Natural killer cell treated with Interleukin-12 subunit alpha and Interleukin-12 subunit beta and Interleukin-15 and Interleukin-18, amount 100 ng/mL, for 72 hours (primary cell): ENCODE data around the gene TRIM29. TPM values are rescaled to one million over a fixed set of nuclear protein-coding genes. Genes with fewer than 3 reads are reported as not detected.
A peak's percentile ranks its signal among the peaks of the same experiment; 100 is the strongest.
"Not testable (repeated sequence)": the region's sequence is repeated elsewhere in the genome, so short reads cannot be mapped to it uniquely, and the experiment has no call there.

Experiments used
- ATAC-seq, 2 donors: fragments of 150-1000 bp; cut with Tn5 transposase in 1 of 2; sonication (Bioruptor Pico), chemical (Tn5 transposase) in 1 of 2; 2 replicates each; pipeline ENCODE4 v1.10.0; 2021
- DNase-seq: peaks from one replicate; pipeline ENCODE4 v3.0.0; 2022; ENCODE audit warnings: low spot score
- H3K27ac Mint-ChIP-seq, 2 donors: 1 replicate in 1 of 2; 2 replicates in 1 of 2; pipeline ENCODE4 v1.8.0; 2022; ENCODE audit warnings: mixed read lengths in 2 of 2, mild to moderate bottlenecking in 1 of 2, moderate library complexity in 1 of 2
- H3K27me3 Mint-ChIP-seq, 2 donors: 1 replicate in 1 of 2; 2 replicates in 1 of 2; pipeline ENCODE4 v1.8.0; 2022; ENCODE audit warnings: mixed read lengths in 2 of 2
- H3K36me3 Mint-ChIP-seq: one replicate; pipeline ENCODE4 v1.8.0; 2022; ENCODE audit warnings: mixed read lengths
- H3K4me1 Mint-ChIP-seq, 2 donors: 1 replicate in 1 of 2; 2 replicates in 1 of 2; pipeline ENCODE4 v1.8.0; 2022; ENCODE audit warnings: low read depth in 2 of 2, mixed read lengths in 2 of 2, mild to moderate bottlenecking in 1 of 2
- H3K4me3 Mint-ChIP-seq: one replicate; pipeline ENCODE4 v1.8.0; 2022; ENCODE audit warnings: mixed read lengths
- H3K9me3 Mint-ChIP-seq: 2 replicates; pipeline ENCODE4 v1.8.0; 2022; ENCODE audit warnings: mixed read lengths
- total RNA-seq, 2 donors: library from RNA; stranded (reverse); gene quantifications; one replicate each; pipeline ENCODE4 v1.2.3, GENCODE V29; 2022

Gene TRIM29
- total RNA-seq, 2 donors from 2014 or later = not detected

- not testable (repeated sequence) for H3K9me3 Mint-ChIP-seq, ATAC-seq, H3K4me3 Mint-ChIP-seq, H3K36me3 Mint-ChIP-seq, DNase-seq, H3K27ac Mint-ChIP-seq, H3K4me1 Mint-ChIP-seq
- peaks cover 19 to 24% of the 10 kb centered on the region in 2 donors for H3K27me3 Mint-ChIP-seq
Observed at GRCh38 chr11:120180063-120180462, 42.1 kb upstream of the TRIM29 start.

- Mint-ChIP-seq H3K4me1 (no peaks in the 10 kb centered on the region), H3K9me3 (no peaks in the 10 kb centered on the region), H3K27ac (no peak overlapping the region), H3K27me3 (peaks cover 24 to 28% of the 10 kb centered on the region in 2 donors), H3K4me3 (no peak overlapping the region), H3K36me3 (no peaks in the 10 kb centered on the region)
- no peak for ATAC-seq
- no peak for DNase-seq
Observed at GRCh38 chr11:120179057-120179672, 41.3 kb upstream of the TRIM29 start.

GRCh38 chr11:120178561-120179056 lies 40.7 kb upstream of the TRIM29 start:
- H3K4me3 Mint-ChIP-seq = no peak overlapping the region

GRCh38 chr11:120174866-120175265 lies 37.0 kb upstream of the TRIM29 start:
- H3K4me3 Mint-ChIP-seq = no peak overlapping the region
- no peak overlapping the region for H3K27ac Mint-ChIP-seq
- H3K4me1 Mint-ChIP-seq = no peaks in the 10 kb centered on the region
- H3K27me3 Mint-ChIP-seq = peaks cover 43 to 55% of the 10 kb centered on the region in 2 donors
- H3K9me3 Mint-ChIP-seq = no peaks in the 10 kb centered on the region
- no peaks in the 10 kb centered on the region for H3K36me3 Mint-ChIP-seq
- ATAC-seq = no peak
- DNase-seq = no peak

More at GRCh38 chr11:120178561-120179056, 40.7 kb upstream of the TRIM29 start:
- no peaks in the 10 kb centered on the region for H3K4me1 Mint-ChIP-seq
- ATAC-seq (no peak), DNase-seq (no peak)
- H3K36me3 Mint-ChIP-seq = no peaks in the 10 kb centered on the region
- H3K27me3 Mint-ChIP-seq = peaks cover 24 to 34% of the 10 kb centered on the region in 2 donors
- H3K27ac Mint-ChIP-seq = no peak overlapping the region
- no peaks in the 10 kb centered on the region for H3K9me3 Mint-ChIP-seq

- Mint-ChIP-seq H3K9me3 (no peaks in the 10 kb centered on the region), H3K4me1 (no peaks in the 10 kb centered on the region), H3K27me3 (peaks cover 41 to 55% of the 10 kb centered on the region in 2 donors), H3K27ac (no peak overlapping the region), H3K36me3 (no peaks in the 10 kb centered on the region), H3K4me3 (no peak overlapping the region)
- DNase-seq = no peak
- ATAC-seq = no peak
Observed at GRCh38 chr11:120173807-120174206, 35.9 kb upstream of the TRIM29 start.

- H3K4me1 Mint-ChIP-seq = peaks cover 4 to 5% of the 10 kb centered on the region in 2 donors
- H3K36me3 Mint-ChIP-seq = no peaks in the 10 kb centered on the region
- peaks cover 43 to 55% of the 10 kb centered on the region in 2 donors for H3K27me3 Mint-ChIP-seq
- H3K27ac Mint-ChIP-seq = no peak overlapping the region
- ATAC-seq = no peak
- H3K4me3 Mint-ChIP-seq = no peak overlapping the region
- no peak for DNase-seq
- H3K9me3 Mint-ChIP-seq = no peaks in the 10 kb centered on the region
Observed at GRCh38 chr11:120173019-120173705, 35.2 kb upstream of the TRIM29 start.

GRCh38 chr11:120172054-120172911 lies 34.4 kb upstream of the TRIM29 start:
- peaks cover 4 to 5% of the 10 kb centered on the region in 2 donors for H3K4me1 Mint-ChIP-seq
- no peaks in the 10 kb centered on the region for H3K9me3 Mint-ChIP-seq
- H3K27ac Mint-ChIP-seq = no peak overlapping the region
- peak; percentile 43 to 49 for ATAC-seq
- H3K27me3 Mint-ChIP-seq = peaks cover 41 to 56% of the 10 kb centered on the region in 2 donors
- H3K4me3 Mint-ChIP-seq = no peak overlapping the region
- H3K36me3 Mint-ChIP-seq = no peaks in the 10 kb centered on the region
- DNase-seq = peak; percentile 74

- H3K36me3 Mint-ChIP-seq = peaks cover 7% of the 10 kb centered on the region
- peaks cover under 1% of the 10 kb centered on the region for H3K9me3 Mint-ChIP-seq
- H3K4me3 Mint-ChIP-seq = no peak overlapping the region
- peaks cover 46 to 61% of the 10 kb centered on the region in 2 donors for H3K27me3 Mint-ChIP-seq
- ATAC-seq (no peak), DNase-seq (no peak)
- no peak overlapping the region for H3K27ac Mint-ChIP-seq
- H3K4me1 Mint-ChIP-seq = peaks cover 4 to 5% of the 10 kb centered on the region in 2 donors
Observed at GRCh38 chr11:120170741-120171261, 32.9 kb upstream of the TRIM29 start.

GRCh38 chr11:120169981-120170698 lies 32.2 kb upstream of the TRIM29 start:
- Mint-ChIP-seq H3K9me3 (peaks cover 2% of the 10 kb centered on the region), H3K27ac (no peak overlapping the region), H3K4me3 (no peak overlapping the region), H3K27me3 (peaks cover 47 to 61% of the 10 kb centered on the region in 2 donors), H3K4me1 (peaks cover 4 to 5% of the 10 kb centered on the region in 2 donors), H3K36me3 (peaks cover 13% of the 10 kb centered on the region)
- no peak for ATAC-seq
- DNase-seq = no peak

- Mint-ChIP-seq H3K27me3 (peaks cover 52 to 60% of the 10 kb centered on the region in 2 donors), H3K9me3 (peaks cover 2% of the 10 kb centered on the region), H3K27ac (no peak overlapping the region), H3K4me3 (peak overlapping the region; percentile 58), H3K36me3 (peaks cover 17% of the 10 kb centered on the region), H3K4me1 (peaks cover 4 to 5% of the 10 kb centered on the region in 2 donors)
- peak; percentile 77 for DNase-seq
- peak; percentile 82 to 92 for ATAC-seq
Observed at GRCh38 chr11:120168960-120169681, 31.2 kb upstream of the TRIM29 start.

- H3K27ac Mint-ChIP-seq = no peak overlapping the region
- peaks cover 52% of the 10 kb centered on the region in 2 donors for H3K27me3 Mint-ChIP-seq
- H3K9me3 Mint-ChIP-seq = peaks cover 2% of the 10 kb centered on the region
- peaks cover 17% of the 10 kb centered on the region for H3K36me3 Mint-ChIP-seq
- ATAC-seq = no peak
- peak overlapping the region; percentile 58 for H3K4me3 Mint-ChIP-seq
- H3K4me1 Mint-ChIP-seq = peaks cover 4 to 5% of the 10 kb centered on the region in 2 donors
- no peak for DNase-seq
Observed at GRCh38 chr11:120168108-120168959, 30.4 kb upstream of the TRIM29 start.

- H3K36me3 Mint-ChIP-seq = peaks cover 17% of the 10 kb centered on the region
- H3K27me3 Mint-ChIP-seq = peaks cover 46 to 50% of the 10 kb centered on the region in 2 donors
- DNase-seq (no peak), ATAC-seq (no peak)
- peaks cover 4 to 5% of the 10 kb centered on the region in 2 donors for H3K4me1 Mint-ChIP-seq
- no peak overlapping the region for H3K27ac Mint-ChIP-seq
- peaks cover 2% of the 10 kb centered on the region for H3K9me3 Mint-ChIP-seq
- H3K4me3 Mint-ChIP-seq = no peak overlapping the region
Observed at GRCh38 chr11:120167659-120168058, 29.7 kb upstream of the TRIM29 start.
